ENCODE measurements around the gene CFDP1. TPM values are rescaled to one million over a fixed set of nuclear protein-coding genes. Genes with fewer than 3 reads are reported as not detected.
A peak's percentile ranks its signal among the peaks of the same experiment; 100 is the strongest.

CFDP1 gene
- total and polyA plus RNA-seq, 12 donors: 40.6 to 129 (median 61.4) TPM

DNA sequence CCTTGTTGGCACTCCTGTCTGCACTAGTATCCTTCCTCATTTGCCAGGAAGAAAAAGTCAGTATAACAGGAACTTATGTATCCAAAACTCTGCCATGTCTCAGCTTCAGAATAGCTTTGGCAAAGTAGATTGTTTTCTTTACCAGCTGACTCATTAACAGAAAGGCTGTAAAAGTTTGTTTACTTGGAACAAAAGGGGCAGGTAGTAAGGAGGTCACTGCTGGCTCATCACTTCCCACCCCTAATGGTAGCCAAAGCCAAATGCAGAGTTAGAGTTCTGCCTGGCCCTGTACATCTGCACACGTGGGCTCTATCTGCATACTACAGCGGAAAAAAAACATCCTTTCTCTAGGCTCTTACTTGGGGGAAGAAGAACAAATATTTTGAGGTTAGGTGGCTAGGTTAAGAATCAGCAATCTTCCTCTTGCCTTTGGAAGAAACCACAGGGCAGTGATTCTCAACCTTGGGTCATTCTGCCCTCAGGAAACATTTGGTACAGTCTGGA, 90.9 kb downstream of the CFDP1 start:
- Histone ChIP-seq H3K4me1 (replicated peaks in 1 of 2) (peaks cover 6 to 31% of the 10 kb centered on the region in 2 donors), H3K36me3 (replicated peaks in 1 of 2) (no peaks in the 10 kb centered on the region), H3K27me3 (no peaks in the 10 kb centered on the region), H3K27ac (peak overlapping the region in 2 of 5 donors; percentile 19 to 33), H3K9me3 (replicated peaks in 1 of 3) (no peaks in the 10 kb centered on the region), H3K4me3 (no peak overlapping the region)
- DNase-seq: peak in 3 of 7 donors; percentile 17 to 27 (median 18)
- 61 to 85% (median 66%) methylated on average over 2 of the region's 2 CpGs for WGBS, 4 donors
- intact Hi-C loops (cut with DNase I): no loop called here
- TF ChIP-seq POLR2A (IDR thresholded peaks at IDR 0.05): no peak
- TF ChIP-seq, protein P1, sequence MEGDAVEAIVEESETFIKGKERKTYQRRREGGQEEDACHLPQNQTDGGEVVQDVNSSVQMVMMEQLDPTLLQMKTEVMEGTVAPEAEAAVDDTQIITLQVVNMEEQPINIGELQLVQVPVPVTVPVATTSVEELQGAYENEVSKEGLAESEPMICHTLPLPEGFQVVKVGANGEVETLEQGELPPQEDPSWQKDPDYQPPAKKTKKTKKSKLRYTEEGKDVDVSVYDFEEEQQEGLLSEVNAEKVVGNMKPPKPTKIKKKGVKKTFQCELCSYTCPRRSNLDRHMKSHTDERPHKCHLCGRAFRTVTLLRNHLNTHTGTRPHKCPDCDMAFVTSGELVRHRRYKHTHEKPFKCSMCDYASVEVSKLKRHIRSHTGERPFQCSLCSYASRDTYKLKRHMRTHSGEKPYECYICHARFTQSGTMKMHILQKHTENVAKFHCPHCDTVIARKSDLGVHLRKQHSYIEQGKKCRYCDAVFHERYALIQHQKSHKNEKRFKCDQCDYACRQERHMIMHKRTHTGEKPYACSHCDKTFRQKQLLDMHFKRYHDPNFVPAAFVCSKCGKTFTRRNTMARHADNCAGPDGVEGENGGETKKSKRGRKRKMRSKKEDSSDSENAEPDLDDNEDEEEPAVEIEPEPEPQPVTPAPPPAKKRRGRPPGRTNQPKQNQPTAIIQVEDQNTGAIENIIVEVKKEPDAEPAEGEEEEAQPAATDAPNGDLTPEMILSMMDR (IDR thresholded peaks at IDR 0.05): no peak

DNA sequence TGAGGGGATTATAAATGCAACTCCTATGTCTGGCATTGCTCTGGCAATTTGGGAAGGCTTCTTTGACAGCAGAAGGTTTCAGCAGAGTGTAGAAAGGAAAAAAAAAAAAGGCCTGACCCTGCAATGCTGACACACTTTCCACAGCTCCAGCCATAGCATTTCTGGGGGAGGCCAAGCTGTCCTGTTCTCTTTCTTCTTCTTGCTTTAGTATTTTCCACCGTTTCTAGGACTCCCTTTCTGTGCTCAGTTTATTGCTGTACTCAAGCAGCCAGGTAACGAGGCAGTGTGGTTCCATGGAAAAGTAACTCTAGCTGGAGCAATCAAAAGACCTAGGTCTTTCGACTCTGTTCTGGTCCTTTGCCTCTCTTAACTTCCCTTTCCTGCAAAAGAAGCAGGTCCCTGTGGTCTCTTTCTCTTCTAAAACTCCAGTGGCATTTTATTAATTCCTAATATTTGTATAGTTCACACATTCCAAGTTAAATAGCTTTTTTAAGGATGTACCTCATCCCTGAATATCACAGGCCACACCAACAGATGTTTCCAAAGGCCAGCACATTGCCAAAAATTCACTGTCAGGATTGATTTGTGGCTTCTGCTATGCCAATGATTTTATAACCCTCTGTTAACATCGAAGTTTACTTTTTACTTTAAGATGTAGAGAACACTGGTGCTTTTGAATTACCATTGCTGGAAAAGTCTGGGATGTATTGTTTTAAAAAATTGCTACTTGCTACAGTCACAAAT, 91.6 kb downstream of the CFDP1 start:
- Histone ChIP-seq H3K27ac (peak overlapping the region in 2 of 5 donors; percentile 19 to 33), H3K27me3 (no peaks in the 10 kb centered on the region), H3K36me3 (replicated peaks in 1 of 2) (no peaks in the 10 kb centered on the region), H3K9me3 (replicated peaks in 1 of 3) (no peaks in the 10 kb centered on the region), H3K4me3 (no peak overlapping the region), H3K4me1 (replicated peaks in 1 of 2) (peaks cover 6 to 31% of the 10 kb centered on the region in 2 donors)
- WGBS, 4 donors: 56 to 64% (median 61%) methylated on average over 4 of the region's 4 CpGs
- intact Hi-C loops (cut with DNase I): no loop called here
- no peak for DNase-seq
- no peak for TF ChIP-seq POLR2A (IDR thresholded peaks at IDR 0.05)

DNA sequence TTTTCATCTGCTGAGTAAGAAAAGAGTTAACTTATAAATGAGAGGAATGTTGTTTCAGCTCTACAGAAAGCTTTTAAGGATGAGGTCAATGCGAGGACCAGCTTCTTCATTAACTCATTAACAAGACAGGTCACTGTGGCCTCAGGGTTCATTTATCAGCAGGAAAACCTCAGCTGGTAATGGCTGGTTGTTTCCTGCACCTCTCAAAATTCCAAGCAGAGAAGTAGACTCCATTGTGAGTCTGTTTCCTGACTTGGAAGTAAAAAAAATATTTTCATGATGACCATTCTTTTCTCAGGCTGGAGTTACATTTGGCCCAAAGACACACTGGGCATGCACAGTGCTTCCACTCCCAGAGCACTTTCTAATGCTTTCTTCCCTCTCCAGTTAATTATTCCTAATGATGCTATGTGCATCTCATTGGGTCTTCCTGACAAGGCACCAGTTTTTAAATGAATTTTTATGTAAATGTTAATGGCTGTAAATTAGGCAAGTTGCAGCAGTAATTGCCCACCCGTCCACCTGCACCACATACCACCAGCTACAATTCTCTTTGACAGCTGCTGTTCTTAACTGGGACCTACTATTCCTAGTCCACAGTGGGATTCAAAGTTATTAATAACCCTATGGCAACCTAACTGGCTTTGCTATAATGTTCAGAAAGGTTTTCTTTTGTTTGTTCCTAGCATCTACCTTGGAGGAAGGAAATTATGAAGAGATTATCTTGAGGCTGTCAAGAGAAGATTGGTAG, 92.4 kb downstream of the CFDP1 start:
- intact Hi-C loops (cut with DNase I): no loop called here
- 56 to 84% (median 76%) methylated on average over 2 of the region's 2 CpGs for WGBS, 4 donors
- TF ChIP-seq, protein P1 (IDR thresholded peaks at IDR 0.05): no peak
- TF ChIP-seq POLR2A (IDR thresholded peaks at IDR 0.05): no peak

DNA sequence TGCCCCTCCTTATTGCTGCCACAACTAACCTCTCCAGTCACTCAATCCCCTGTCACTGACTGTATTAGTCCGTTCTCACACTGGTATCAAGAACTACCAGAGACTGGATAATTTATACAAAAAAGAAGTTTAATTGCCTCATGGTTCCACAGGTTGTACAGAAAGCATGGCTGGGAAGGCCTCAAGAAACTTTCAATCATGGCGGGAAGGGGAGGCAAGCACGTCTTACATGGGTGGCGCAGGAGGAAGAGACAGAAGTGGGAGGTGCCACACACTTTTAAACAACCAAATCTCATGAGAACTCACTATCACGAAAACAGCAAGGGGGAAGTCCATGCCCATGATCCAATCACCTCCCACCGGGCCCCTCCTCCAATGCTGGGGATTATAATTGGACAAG, 95.9 kb downstream of the CFDP1 start:
- intact Hi-C loops (cut with DNase I): no loop called here

More for the DNA sequence above, 92.4 kb downstream of the CFDP1 start:
- Histone ChIP-seq H3K4me3 (no peak overlapping the region), H3K4me1 (replicated peaks in 1 of 2) (peaks cover 6 to 29% of the 10 kb centered on the region in 2 donors), H3K27me3 (no peaks in the 10 kb centered on the region), H3K9me3 (replicated peaks in 1 of 3) (no peaks in the 10 kb centered on the region), H3K36me3 (replicated peaks in 1 of 2) (no peaks in the 10 kb centered on the region), H3K27ac (peak overlapping the region in 1 of 5 donors; percentile 41)
- no peak for DNase-seq

More for the DNA sequence above, 95.9 kb downstream of the CFDP1 start:
- H3K9me3 ChIP-seq (replicated peaks in 1 of 3): no peaks in the 10 kb centered on the region
- H3K4me3 ChIP-seq: no peak overlapping the region
- 96 to 100% (median 97%) methylated on average over 6 of the region's 6 CpGs for WGBS, 4 donors
- H3K27me3 ChIP-seq: no peaks in the 10 kb centered on the region
- H3K36me3 ChIP-seq (replicated peaks in 1 of 2): no peaks in the 10 kb centered on the region
- H3K27ac ChIP-seq: no peak overlapping the region
- no peak for DNase-seq
- TF ChIP-seq, protein P1 (IDR thresholded peaks at IDR 0.05): no peak
- TF ChIP-seq POLR2A (IDR thresholded peaks at IDR 0.05): no peak
- peaks cover 4 to 19% of the 10 kb centered on the region in 2 donors for H3K4me1 ChIP-seq (replicated peaks in 1 of 2)

Measured in adrenal gland (tissue), 12 donors.